MM.1S (cell line): Measurements from ENCODE around the gene ACTG1.

Source experiments
- CTCF ChIP-seq: fragments of 300-600 bp; sonication (generic); IDR thresholded peaks from 2 replicates; pipeline ENCODE4 v1.5.1; 2016; ENCODE audit warnings: antibody characterized with exemption, low read length, mixed read lengths
- EZH2phosphoT487 ChIP-seq: fragments of 300-600 bp; sonication (generic); IDR thresholded peaks from 2 replicates; pipeline ENCODE4 v1.6.1; 2018; ENCODE audit warnings: antibody characterized with exemption, low read length

- TF ChIP-seq CTCF (no peak), EZH2phosphoT487 (no peak)
These were observed 3.9 kb downstream of the ACTG1 start for GRCh38 chr17:81508639-81509206.
